A549 (cell line): Measurements from ENCODE around the gene ATP9B. TPM values are rescaled to one million over a fixed set of nuclear protein-coding genes. Genes with fewer than 3 reads are reported as not detected.
"Not testable (repeated sequence)": the region's sequence is repeated elsewhere in the genome, so short reads cannot be mapped to it uniquely, and the experiment has no call there.

Source experiments
- ATAC-seq, 2 experiments: fragments of 200-7000 bp in 1 of 2; fragments of >200 bp in 1 of 2; cut with Nextera tagmentation in 1 of 2; cut with Tn5 transposase in 1 of 2; 3 replicates each; pipeline versions ENCODE4 v1.8.0 to v1.9.1; 2018 to 2020; ENCODE audit warnings: mild to moderate bottlenecking in 1 of 2, moderate library complexity in 1 of 2
- CTCF ChIA-PET: fragments of 300-600 bp; sonication (Branson Sonifier 250); formaldehyde crosslinking; extraction: SDS; loops from one replicate; lab custom pipeline; 2021; ENCODE audit warnings: antibody characterized with exemption, inconsistent platforms; lab: Yijun Ruan, JAX
- POLR2A ChIA-PET: fragments of 350-600 bp; formaldehyde crosslinking; extraction: SDS; loops from one replicate; lab custom pipeline; 2021; ENCODE audit warnings: antibody characterized with exemption, inconsistent platforms; lab: Yijun Ruan, JAX
- DNase-seq, 2 experiments: peaks; one replicate each; pipeline versions ENCODE4 v3.0.0 to v3.0.0-alpha.2; 2011 to 2016; ENCODE audit warnings: low read depth in 1 of 2, low spot score in 1 of 2
- FAIRE-seq: peaks from 2 replicates; lab custom pipeline; 2011; peaks lifted over from hg19 to GRCh38; lab: Jason Lieb, UNC
- H3K27ac ChIP-seq, 2 experiments: fragments of >200 bp; sonication (Bioruptor Twin); formaldehyde crosslinking; 3 replicates each; pipeline ENCODE4 v1.5.1; 2016 to 2017
- H3K4me1 ChIP-seq: fragments of >200 bp; sonication (Bioruptor Twin); formaldehyde crosslinking; 3 replicates; pipeline ENCODE4 v1.6.1; 2016
- H3K4me2 ChIP-seq: fragments of >200 bp; sonication (Bioruptor Twin); formaldehyde crosslinking; 3 replicates; pipeline ENCODE4 v1.6.1; 2016
- H3K4me3 ChIP-seq: fragments of >200 bp; sonication (Bioruptor Twin); formaldehyde crosslinking; 3 replicates; pipeline ENCODE4 v1.5.1; 2016
- H3K9me3 ChIP-seq: fragments of >200 bp; sonication (Bioruptor Twin); formaldehyde crosslinking; 3 replicates; pipeline ENCODE4 v1.6.1; 2016
- BCL3 ChIP-seq: fragments of >200 bp; sonication (Bioruptor Twin); formaldehyde crosslinking; IDR thresholded peaks from 3 replicates; pipeline ENCODE4 v1.6.1; 2016
- BHLHE40 ChIP-seq: IDR thresholded peaks from 2 replicates; pipeline ENCODE4 v1.6.1; 2012; ENCODE audit warnings: low read depth, low read length, inconsistent platforms
- CBX2 ChIP-seq: fragments of 200-600 bp; sonication (generic); IDR thresholded peaks from 2 replicates; pipeline ENCODE4 v1.6.1; 2016; ENCODE audit warnings: low read depth, mild to moderate bottlenecking, borderline replicate concordance
- CHD2 ChIP-seq: fragments of 150-350 bp; IDR thresholded peaks from 2 replicates; pipeline ENCODE4 v1.6.1; 2014; ENCODE audit warnings: low read length; ENCODE audit not compliant: partially characterized antibody
- EHF ChIP-seq: fragments of 250-450 bp; sonication (Bioruptor Pico); IDR thresholded peaks from 2 replicates; pipeline ENCODE4 v1.5.0; 2020; ENCODE audit warnings: mild to moderate bottlenecking
- EHMT2 ChIP-seq: fragments of 200-600 bp; sonication (generic); IDR thresholded peaks from 2 replicates; pipeline ENCODE4 v1.6.1; 2016; ENCODE audit warnings: antibody characterized with exemption, low read depth, mild to moderate bottlenecking, moderate library complexity
- ELK1 ChIP-seq: fragments of 150-350 bp; IDR thresholded peaks from 2 replicates; pipeline ENCODE4 v1.6.1; 2014; ENCODE audit warnings: low read depth, mild to moderate bottlenecking, low read length
- EP300 ChIP-seq, 2 experiments: fragments of >200 bp; sonication (Bioruptor Twin); formaldehyde crosslinking; IDR thresholded peaks; 2 replicates in 1 of 2; 3 replicates in 1 of 2; pipeline ENCODE4 v1.6.1; 2016 to 2017
- FOSB ChIP-seq: fragments of 250-450 bp; sonication (Bioruptor Pico); IDR thresholded peaks from 2 replicates; pipeline ENCODE4 v1.5.0; 2020; ENCODE audit warnings: mild to moderate bottlenecking, moderate library complexity
- HOXB5 ChIP-seq: fragments of 250-450 bp; sonication (Bioruptor Pico); IDR thresholded peaks from 2 replicates; pipeline ENCODE4 v1.5.0; 2020; ENCODE audit warnings: mild to moderate bottlenecking, moderate library complexity
- JUNB ChIP-seq: fragments of >200 bp; sonication (Bioruptor Twin); formaldehyde crosslinking; IDR thresholded peaks from 2 replicates; pipeline ENCODE4 v1.6.1; 2016
- KDM1A ChIP-seq: fragments of 200-600 bp; sonication (generic); IDR thresholded peaks from 2 replicates; pipeline ENCODE4 v1.6.1; 2016; ENCODE audit warnings: low read depth, mild to moderate bottlenecking
- MAFK ChIP-seq: fragments of 450-650 bp; IDR thresholded peaks from 2 replicates; pipeline ENCODE4 v1.6.1; 2014; ENCODE audit not compliant: partially characterized antibody
- NFE2L2 ChIP-seq: fragments of 150-350 bp; conservative IDR thresholded peaks from 2 replicates; pipeline ENCODE4 v1.6.1; 2014; ENCODE audit warnings: low read length
- NPAS2 ChIP-seq: fragments of 250-450 bp; sonication (Bioruptor Pico); IDR thresholded peaks from 2 replicates; pipeline ENCODE4 v1.8.0; 2022; ENCODE audit warnings: mild to moderate bottlenecking, moderate library complexity, borderline replicate concordance
- PHF8 ChIP-seq: fragments of 200-600 bp; sonication (generic); IDR thresholded peaks from 2 replicates; pipeline ENCODE4 v1.6.1; 2016; ENCODE audit warnings: low read depth, mild to moderate bottlenecking, antibody characterized with exemption, moderate library complexity, borderline replicate concordance
- POLR2AphosphoS2 ChIP-seq: conservative IDR thresholded peaks from 2 replicates; pipeline ENCODE4 v1.6.1; 2012; ENCODE audit warnings: low read length, improper control_type of control experiment, inconsistent platforms
- RAD21 ChIP-seq, 2 experiments: fragments of >200 bp in 1 of 2; sonication (Bioruptor Twin) in 1 of 2; formaldehyde crosslinking in 1 of 2; IDR thresholded peaks in 1 of 2; conservative IDR thresholded peaks in 1 of 2; 2 replicates in 1 of 2; 3 replicates in 1 of 2; pipeline ENCODE4 v1.6.1; 2012 to 2018; ENCODE audit warnings: inconsistent platforms in 1 of 2
- RCOR1 ChIP-seq: fragments of 150-350 bp; IDR thresholded peaks from 2 replicates; pipeline ENCODE4 v1.6.1; 2014; ENCODE audit warnings: antibody characterized with exemption, low read length, low read depth
- RFX5 ChIP-seq: fragments of 450-650 bp; IDR thresholded peaks from 2 replicates; pipeline ENCODE4 v1.7.1; 2014; ENCODE audit warnings: antibody characterized with exemption, mild to moderate bottlenecking, moderate library complexity
- RNF2 ChIP-seq: fragments of 200-600 bp; sonication (generic); IDR thresholded peaks from 2 replicates; pipeline ENCODE4 v1.6.1; 2016; ENCODE audit warnings: low read depth, mild to moderate bottlenecking, antibody characterized with exemption, moderate library complexity, borderline replicate concordance
- SMC3 ChIP-seq: fragments of >200 bp; sonication (Bioruptor Twin); formaldehyde crosslinking; IDR thresholded peaks from 3 replicates; pipeline ENCODE4 v1.6.1; 2018; ENCODE audit warnings: inconsistent platforms
- USF2 ChIP-seq: fragments of 450-650 bp; IDR thresholded peaks from 2 replicates; pipeline ENCODE4 v1.6.1; 2014; ENCODE audit warnings: antibody characterized with exemption
- ZC3H11A ChIP-seq: fragments of 450-650 bp; IDR thresholded peaks from 2 replicates; pipeline ENCODE4 v1.6.1; 2014; ENCODE audit warnings: antibody characterized with exemption, mild to moderate bottlenecking
- ZNF302 ChIP-seq: fragments of 250-450 bp; sonication (Bioruptor Pico); IDR thresholded peaks from 2 replicates; pipeline ENCODE4 v1.9.0; 2021; ENCODE audit warnings: inconsistent platforms, mild to moderate bottlenecking, moderate library complexity
- ZSCAN20 ChIP-seq: fragments of 250-450 bp; sonication (Bioruptor Pico); IDR thresholded peaks from 2 replicates; pipeline ENCODE4 v1.8.0; 2022; ENCODE audit warnings: mild to moderate bottlenecking, moderate library complexity
- WGBS: methylation state at CpG from one replicate; pipeline ENCODE4 v1.1.6; 2017; ENCODE audit errors: missing lambda C conversion rate; 5-methylcytosine and 5-hydroxymethylcytosine counted together
- polyA plus RNA-seq, 4 experiments: library from polyadenylated mRNA; depleted of rRNA in 3 of 4; stranded (reverse); fragments of >200 nt; fragmentation: RNase III in 1 of 4; extraction: RNeasy Plus Mini Kit Qiagen cat#74134 plus additional on column Dnase treatment in 1 of 4; gene quantifications; 2 replicates in 3 of 4; 3 replicates in 1 of 4; pipeline ENCODE4 v1.2.3, GENCODE V29; 2011 to 2017
- TF ChIP-seq, protein P1 (sequence below): fragments of 250-450 bp; sonication (Bioruptor Pico); IDR thresholded peaks from 2 replicates; pipeline ENCODE4 v1.5.0; 2020; ENCODE audit warnings: low read depth, mild to moderate bottlenecking, moderate library complexity
- TF ChIP-seq, protein P2 (sequence below): fragments of 200-600 bp; sonication (generic); IDR thresholded peaks from 2 replicates; pipeline ENCODE4 v1.6.1; 2016; ENCODE audit warnings: antibody characterized with exemption, mild to moderate bottlenecking, moderate library complexity
- TF ChIP-seq, protein P3 (sequence below): IDR thresholded peaks from 2 replicates; pipeline ENCODE4 v1.6.1; 2012

ATP9B gene
- polyA plus RNA-seq, 2 of the 4 experiments (the other 2 are of a cell fraction) = 22.6 to 35.7 TPM

GRCh38 chr18:79283131-79283810 is 214.1 kb downstream of the ATP9B start:
- no peak for TF ChIP-seq RCOR1
- no peak for TF ChIP-seq PHF8
- TF ChIP-seq FOSB (CRISPR knock-in tag) = no peak
- TF ChIP-seq ZNF302 (CRISPR knock-in tag) = no peak
- no peak for TF ChIP-seq ZC3H11A
- TF ChIP-seq BCL3 = no peak
- TF ChIP-seq USF2 = no peak
- TF ChIP-seq RNF2 = no peak
- TF ChIP-seq ZSCAN20 = no peak
- TF ChIP-seq CBX2 = no peak
- TF ChIP-seq NPAS2 = no peak
- no peak for TF ChIP-seq SMC3
- TF ChIP-seq POLR2AphosphoS2 = no peak
- TF ChIP-seq KDM1A = no peak
- no peak for TF ChIP-seq ELK1
- TF ChIP-seq HOXB5 (CRISPR knock-in tag) = no peak
- TF ChIP-seq EP300 (IDR thresholded peaks at IDR 0.05) = no peak
- TF ChIP-seq EHF (CRISPR knock-in tag) = no peak
- H3K4me2 ChIP-seq = no peak overlapping the region
- H3K4me1 ChIP-seq = no peaks in the 10 kb centered on the region
- ATAC-seq (no peak), FAIRE-seq (no peak), DNase-seq (no peak)
- POLR2A ChIA-PET = no interaction called here
- WGBS = 92% methylated on average over 11 of the region's 11 CpGs
- H3K27ac ChIP-seq = no peak overlapping the region
- no peak overlapping the region for H3K4me3 ChIP-seq
- CTCF ChIA-PET = no interaction called here
- no peaks in the 10 kb centered on the region for H3K9me3 ChIP-seq

- no peaks in the 10 kb centered on the region for H3K4me1 ChIP-seq
- 95% methylated on average over 4 of the region's 4 CpGs for WGBS
- FAIRE-seq = no peak
- no peak for DNase-seq
- no peak overlapping the region for H3K4me3 ChIP-seq
- H3K27ac ChIP-seq = no peak overlapping the region
- no peak overlapping the region for H3K4me2 ChIP-seq
- TF ChIP-seq BHLHE40 = no peak
- TF ChIP-seq, protein P1, sequence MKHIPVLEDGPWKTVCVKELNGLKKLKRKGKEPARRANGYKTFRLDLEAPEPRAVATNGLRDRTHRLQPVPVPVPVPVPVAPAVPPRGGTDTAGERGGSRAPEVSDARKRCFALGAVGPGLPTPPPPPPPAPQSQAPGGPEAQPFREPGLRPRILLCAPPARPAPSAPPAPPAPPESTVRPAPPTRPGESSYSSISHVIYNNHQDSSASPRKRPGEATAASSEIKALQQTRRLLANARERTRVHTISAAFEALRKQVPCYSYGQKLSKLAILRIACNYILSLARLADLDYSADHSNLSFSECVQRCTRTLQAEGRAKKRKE (CRISPR knock-in tag) = no peak
- TF ChIP-seq, protein P2, sequence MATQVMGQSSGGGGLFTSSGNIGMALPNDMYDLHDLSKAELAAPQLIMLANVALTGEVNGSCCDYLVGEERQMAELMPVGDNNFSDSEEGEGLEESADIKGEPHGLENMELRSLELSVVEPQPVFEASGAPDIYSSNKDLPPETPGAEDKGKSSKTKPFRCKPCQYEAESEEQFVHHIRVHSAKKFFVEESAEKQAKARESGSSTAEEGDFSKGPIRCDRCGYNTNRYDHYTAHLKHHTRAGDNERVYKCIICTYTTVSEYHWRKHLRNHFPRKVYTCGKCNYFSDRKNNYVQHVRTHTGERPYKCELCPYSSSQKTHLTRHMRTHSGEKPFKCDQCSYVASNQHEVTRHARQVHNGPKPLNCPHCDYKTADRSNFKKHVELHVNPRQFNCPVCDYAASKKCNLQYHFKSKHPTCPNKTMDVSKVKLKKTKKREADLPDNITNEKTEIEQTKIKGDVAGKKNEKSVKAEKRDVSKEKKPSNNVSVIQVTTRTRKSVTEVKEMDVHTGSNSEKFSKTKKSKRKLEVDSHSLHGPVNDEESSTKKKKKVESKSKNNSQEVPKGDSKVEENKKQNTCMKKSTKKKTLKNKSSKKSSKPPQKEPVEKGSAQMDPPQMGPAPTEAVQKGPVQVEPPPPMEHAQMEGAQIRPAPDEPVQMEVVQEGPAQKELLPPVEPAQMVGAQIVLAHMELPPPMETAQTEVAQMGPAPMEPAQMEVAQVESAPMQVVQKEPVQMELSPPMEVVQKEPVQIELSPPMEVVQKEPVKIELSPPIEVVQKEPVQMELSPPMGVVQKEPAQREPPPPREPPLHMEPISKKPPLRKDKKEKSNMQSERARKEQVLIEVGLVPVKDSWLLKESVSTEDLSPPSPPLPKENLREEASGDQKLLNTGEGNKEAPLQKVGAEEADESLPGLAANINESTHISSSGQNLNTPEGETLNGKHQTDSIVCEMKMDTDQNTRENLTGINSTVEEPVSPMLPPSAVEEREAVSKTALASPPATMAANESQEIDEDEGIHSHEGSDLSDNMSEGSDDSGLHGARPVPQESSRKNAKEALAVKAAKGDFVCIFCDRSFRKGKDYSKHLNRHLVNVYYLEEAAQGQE = no peak
- TF ChIP-seq CHD2 = no peak
- TF ChIP-seq RAD21 (conservative IDR thresholded peaks at IDR 0.05 in 1 of 2, IDR thresholded peaks at IDR 0.05 in 1 of 2) = no peak
- no peak for TF ChIP-seq RFX5
- TF ChIP-seq KDM1A = no peak
- no peak for TF ChIP-seq RNF2
- TF ChIP-seq EHMT2 = no peak
- TF ChIP-seq RCOR1 = no peak
- no peak for TF ChIP-seq CBX2
- TF ChIP-seq NFE2L2 = no peak
- no peak for TF ChIP-seq MAFK
- TF ChIP-seq JUNB = no peak
- TF ChIP-seq, protein P3, sequence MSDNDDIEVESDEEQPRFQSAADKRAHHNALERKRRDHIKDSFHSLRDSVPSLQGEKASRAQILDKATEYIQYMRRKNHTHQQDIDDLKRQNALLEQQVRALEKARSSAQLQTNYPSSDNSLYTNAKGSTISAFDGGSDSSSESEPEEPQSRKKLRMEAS = no peak
- ChIA-PET POLR2A (no interaction called here), CTCF (no interaction called here)
- no peaks in the 10 kb centered on the region for H3K9me3 ChIP-seq
- no peak for ATAC-seq
Observed at GRCh38 chr18:79283929-79284328, 214.7 kb downstream of the ATP9B start.

DNA sequence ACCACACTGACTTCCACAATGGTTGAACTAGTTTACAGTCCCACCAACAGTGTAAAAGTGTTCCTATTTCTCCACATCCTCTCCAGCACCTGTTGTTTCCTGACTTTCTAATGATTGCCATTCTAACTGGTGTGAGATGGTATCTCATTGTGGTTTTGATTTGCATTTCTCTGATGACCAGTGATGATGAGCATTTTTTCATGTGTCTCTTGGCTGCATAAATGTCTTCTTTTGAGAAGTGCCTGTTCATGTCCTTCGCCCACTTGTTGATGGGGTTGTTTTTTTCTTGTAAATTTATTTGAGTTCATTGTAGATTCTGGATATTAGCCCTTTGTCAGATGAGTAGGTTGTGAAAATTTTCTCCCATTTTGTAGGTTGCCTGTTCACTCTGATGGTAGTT is 216.0 kb downstream of the ATP9B start:
- H3K4me2 ChIP-seq, POLR2A ChIA-PET, H3K4me1 ChIP-seq, H3K9me3 ChIP-seq, DNase-seq, ATAC-seq, FAIRE-seq, CTCF ChIA-PET, H3K27ac ChIP-seq, H3K4me3 ChIP-seq: not testable (repeated sequence)
- 93% methylated on average over 1 of the region's 1 CpG for WGBS
